Suppressor macrophage treated with lipopolysaccharide for 4 hours (primary cell): ENCODE results near the gene RARA.
"Not testable (repeated sequence)": the region's sequence is repeated elsewhere in the genome, so short reads cannot be mapped to it uniquely, and the experiment has no call there.

Experiments
- DNase-seq: peaks from one replicate; pipeline ENCODE4 v3.0.0-alpha.2; 2020

Gene RARA

DNA sequence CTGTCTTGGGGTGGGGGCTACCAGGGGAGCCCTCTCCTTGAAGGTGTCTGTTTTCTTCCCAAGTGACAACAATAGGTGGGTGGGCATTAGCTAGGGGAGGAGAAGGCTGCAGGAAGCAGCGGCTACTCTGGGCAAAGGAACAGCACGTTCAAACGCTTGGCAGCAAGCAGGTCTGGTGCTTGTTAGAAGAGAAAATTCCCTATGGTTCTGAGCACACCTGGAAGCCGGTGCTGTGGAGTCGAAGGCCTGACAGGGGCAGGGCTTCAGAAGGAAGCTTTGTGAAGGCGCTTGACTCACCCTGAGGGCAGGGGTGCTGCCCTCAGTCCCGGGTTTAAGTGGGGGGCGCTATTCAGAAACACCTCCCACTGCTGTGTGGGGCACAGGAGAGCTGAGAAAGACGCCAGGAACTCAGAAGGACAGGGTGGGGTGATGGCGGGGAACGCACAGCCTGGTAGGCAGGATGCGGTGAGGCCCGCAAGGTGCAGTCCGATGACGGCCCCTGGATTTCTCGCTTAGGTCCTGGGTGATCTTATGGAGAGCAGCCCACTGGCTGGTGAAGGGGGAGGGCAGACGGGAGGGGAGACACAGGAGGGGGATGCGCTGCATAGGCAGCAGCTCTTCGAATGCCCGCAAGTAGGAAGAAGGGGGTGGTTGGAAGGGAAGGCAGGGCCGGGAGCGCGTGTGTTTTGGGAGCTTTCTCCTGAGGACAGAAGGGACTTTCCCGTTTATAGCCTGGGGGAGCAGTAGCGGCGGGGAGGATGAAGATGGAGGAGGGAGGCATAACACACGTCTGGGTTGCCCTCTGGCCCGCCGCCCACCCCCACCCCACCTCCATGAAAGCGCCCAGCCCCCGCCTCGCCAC lies 52.3 kb downstream of the RARA start:
- no peak for DNase-seq

DNA sequence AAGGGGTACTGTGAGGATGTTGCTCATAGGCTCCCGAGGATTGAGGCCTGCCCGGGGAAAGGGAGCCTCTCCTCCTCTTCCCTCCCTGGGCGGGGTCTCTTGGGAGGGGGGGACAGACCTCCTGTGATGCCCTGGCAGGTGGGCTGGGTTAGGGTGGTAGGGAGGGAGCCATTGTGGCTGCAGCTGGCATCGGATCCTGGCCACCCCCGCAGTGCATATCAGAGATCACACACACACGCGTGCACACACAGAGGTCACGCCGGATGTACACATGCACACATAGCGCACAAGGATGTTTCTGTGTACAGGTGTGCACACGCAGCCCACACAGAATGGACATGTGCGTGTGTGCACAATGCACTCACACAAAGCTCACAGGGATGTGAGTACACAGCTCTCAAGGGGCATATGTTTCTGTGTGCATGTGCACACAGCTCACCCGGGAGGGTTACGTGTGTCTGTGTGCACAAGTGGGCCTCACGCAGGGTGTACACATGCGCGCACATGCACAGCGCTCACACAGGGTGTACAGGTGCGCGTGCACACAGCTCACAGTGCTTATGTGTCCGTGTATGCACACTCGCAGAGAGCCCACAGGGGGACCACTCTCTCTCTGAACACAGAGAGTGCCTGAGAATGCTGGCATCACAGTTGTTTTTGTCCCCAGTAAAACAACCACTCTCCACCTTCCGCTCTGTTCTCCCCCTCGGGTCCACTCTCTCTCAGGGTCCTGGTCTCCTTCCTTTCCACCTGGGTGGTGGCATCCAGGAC lies 53.1 kb downstream of the RARA start:
- DNase-seq, result no peak

DNA sequence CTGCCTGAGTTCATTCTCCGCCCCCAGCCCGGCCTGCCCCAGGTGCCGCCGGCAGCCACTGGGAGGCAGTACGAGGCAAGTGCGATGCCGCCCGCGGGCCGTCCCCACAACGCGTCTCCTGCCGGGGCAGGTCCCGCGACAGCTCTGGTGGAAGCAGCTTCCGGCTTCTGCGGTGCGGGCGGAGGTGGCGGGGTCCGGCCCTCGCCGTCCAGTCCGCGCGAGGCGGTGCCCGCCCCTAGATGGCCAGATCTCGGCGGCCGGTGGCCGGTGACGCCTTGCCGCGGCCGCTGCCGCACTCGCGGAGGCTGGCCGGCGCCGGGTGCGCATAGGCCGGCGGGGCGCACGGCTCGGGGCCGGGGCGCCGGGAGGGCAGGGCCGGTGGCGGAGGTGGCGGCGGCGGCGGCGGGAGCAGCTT lies 53.7 kb downstream of the RARA start:
- DNase-seq, result peak; percentile 85

DNA sequence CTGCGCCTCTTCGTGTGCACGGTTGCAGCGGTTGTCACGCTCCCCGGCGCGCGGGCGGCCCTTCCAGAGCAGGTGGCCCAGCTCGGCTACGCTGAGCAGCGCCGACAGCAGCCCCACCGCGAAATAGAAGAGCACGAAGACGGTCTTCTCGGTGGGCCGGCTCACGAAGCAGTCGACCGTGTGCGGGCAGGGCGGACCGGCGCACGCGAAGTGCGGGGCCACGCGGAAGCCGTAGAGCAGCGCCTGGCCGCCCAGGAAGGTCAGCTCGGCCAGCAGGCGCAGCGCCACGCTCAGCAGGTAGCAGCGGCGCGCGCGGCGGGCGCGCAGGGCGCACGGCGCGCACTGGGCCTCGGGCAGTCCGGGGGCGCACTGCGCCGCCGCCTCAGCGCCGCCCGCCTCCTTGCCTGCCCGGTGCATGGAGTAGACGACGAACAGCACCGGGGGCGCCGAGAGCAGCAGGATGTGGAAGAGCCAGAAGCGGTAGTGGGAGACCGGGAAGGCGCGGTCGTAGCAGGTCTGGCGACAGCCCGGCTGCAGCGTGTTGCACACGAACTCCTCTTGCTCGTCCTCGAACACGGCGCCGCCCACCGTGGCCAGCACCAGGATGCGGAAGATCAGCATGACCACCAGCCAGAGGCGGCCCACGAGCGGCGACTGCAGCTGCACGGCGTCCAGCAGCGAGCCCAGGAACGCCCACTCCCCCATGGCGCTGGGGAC lies 54.3 kb downstream of the RARA start:
- peak; percentile 27 for DNase-seq

DNA sequence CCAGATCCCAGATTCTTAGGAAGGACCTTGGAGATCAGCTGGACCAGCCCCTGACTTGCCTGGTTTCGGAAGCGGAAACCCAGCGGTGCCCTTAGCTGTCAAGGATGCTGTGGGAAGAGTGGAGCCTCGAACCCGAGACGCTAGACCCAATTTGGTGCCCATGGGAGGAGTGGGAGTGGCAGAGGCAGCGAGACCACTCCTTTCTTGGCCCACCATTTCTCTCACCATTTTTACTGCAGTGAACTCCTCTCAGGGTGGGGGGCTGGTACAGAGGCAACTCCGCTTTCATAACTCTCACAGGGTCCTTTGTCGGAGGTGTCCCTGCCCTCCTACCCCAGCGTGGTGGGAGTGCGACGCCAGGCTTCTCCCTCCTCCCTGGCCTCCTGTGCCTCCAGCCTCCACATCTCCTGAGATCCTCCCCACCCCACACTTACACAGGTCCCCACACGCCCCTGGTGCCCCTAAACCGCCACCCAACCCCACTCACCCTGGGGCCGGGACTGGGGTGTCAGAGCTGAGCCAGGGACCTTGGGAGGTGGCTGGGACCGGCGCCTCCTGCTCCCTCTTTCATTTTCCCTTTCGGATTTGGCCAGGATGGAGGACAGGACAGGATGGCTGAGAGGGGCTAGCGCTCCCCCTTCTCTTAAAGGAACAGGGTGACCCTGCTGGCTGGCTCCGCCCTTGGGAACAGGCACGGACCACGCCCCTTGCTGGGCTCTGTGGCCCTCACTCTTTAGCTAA lies 55.3 kb downstream of the RARA start, which contains the start of gene GJD3:
Gene GJD3, minus strand, starts transcription at position 617 of the 741 bp plus-strand sequence. CDS start 922 bp downstream, outside the sequence.
- DNase-seq, result no peak

DNA sequence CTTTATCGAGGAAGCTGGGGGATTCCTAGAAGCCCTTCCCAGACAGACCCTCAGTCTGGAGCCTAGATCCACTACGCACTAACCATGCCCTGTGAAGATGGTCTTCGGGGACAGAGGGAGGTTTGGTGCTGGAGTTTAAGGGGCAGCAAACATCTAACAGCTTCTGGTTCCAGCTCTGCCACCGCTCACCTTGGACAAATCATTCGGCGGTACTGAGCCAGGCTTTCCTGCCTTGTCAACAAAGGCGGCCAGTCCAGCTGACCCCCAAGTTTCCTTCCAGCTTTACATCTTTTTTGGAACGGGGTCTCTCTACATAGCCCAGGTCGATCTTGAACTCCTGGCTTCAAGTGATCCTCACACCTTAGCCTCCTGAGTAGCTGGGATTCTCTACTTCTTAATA lies 55.9 kb downstream of the RARA start:
- no peak for DNase-seq

DNA sequence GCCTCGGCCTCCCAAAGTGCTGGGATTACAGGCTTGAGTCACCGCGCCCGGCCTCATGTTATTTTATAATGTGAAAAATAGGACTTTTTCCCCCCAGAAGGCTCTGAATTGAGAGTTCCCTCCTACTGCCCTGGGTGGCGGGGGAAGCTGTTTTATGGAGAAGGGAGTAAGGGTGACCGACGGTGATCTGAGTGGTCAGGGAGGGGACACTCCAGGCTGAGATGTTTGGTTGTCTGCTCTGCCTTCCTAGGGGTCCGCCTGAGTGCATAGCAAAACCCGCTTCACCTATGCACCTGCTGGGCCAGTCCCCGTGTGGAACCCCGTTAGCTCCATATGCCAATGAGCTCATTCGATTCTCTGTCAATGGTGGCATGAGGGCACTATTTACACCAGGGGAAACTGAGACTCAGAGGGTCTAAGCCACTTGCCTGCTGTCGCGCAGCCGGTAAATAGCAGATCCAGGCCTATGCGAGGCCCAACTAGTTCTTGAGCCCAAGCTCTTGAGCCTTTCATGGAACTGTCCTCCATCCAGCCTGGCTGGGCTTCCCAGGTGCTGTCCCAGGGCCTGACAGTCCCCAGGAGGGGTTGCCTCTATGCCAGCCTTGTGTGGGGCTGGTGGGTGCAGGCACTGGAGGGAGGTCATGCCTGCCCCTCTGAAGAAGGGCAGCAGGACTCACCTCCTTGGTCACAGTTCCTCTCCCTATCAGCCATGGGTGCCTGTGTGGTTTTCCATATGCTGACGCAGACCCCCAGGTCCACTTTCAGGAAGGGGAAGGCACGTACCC lies 57.3 kb downstream of the RARA start:
- no peak for DNase-seq

DNA sequence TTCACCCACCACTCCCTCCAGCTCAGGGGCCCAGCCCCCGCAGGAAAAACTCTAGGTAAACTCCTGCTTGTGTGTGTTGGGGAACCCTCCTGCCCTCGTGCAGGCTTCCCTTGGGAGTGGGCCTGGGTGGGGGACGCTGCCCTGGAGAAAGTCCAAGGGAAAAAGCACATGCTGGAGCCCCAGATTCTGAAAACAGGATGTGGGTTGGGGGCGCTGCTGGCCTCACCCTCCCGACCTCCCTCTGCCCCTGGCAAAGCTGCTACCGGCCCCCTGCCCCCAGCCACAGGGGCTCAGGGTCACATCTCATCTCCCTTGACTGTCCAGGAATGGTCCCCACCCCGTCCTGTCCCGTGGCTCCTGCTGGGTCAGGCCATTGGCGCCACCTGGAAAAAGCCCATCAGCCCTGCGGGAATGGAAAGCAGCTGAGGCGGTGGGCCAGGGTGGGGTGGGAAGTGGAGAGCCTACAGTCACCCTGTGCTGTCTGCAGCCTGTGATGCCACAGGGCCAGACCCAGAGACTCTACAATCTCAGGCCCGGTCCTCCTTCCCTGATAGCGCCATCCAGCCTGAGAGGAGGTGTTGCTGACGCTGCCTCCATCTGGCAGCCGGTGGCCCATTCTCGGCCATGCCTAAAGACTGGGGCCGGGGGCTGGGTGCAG lies 58.0 kb downstream of the RARA start:
- no peak for DNase-seq

DNA sequence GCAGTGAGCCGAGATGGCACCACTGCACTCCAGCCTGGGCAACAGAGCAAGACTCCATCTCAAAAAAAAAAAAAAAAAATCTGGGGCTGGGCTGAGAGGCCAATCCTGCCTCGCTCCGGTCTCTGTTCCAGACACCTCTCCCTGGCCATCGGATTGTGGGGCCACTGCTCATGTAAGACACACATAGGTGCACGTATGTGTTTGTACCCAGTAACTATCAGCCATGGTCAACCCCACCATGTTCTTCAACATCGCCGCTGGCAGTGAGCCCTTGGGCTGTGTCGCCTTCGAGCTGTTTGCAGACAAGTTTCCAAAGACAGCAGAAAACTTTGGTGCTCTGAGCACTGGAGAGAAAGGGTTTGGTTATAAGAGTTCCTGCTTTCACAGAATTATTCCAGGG lies 58.7 kb downstream of the RARA start:
- not testable (repeated sequence) for DNase-seq

DNA sequence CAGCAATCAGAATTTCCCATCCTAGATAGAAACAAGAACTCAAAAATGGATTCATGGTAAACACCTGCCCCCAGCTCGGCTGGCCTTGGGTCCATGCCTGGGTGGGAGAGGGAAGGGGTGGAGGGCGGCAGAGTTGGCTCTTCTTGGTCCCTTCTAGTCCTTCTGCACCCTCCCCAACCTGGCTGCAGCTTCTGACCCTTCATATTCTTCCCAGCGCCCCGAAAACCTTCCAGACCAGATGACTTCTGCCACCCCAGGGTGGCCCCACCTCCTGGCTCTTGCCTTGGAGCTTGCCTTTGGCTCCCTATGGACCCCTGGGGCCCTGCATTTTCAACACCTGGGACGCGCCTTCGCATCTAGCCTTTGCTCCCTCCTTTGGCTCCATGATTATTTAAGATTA lies 60.9 kb downstream of the RARA start:
- DNase-seq, result no peak

DNA sequence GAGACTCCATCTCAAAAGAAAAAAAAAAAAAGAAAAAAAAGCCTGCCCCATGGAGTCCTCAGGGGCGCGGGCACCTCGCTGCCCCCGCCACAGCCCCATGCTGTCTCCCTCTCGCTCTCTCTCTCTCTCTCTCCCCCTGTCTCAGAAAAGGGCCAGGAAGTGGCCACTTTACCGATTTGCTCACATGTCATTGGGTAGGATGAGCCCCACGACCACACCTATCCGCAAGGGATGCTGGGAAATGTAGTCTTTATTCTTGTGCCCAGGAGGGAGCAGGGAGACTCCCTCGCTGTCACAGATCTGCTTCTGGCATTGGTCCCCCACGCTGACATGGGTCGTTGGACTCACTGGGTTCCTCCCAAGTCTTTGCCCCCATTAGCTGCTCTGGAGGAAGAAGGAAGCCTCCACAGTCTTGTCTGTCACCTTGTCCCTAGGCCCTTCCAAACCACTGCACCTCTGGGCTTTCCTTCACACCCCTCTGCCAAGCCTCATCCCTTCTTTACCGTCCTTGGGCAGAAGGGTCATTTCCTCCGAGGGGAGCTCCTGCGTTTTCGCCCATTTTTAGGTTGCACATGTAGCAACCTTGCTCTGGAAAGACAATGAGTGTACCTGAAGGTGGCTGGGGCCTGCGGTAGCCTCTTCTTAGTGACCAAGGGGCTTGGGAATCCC lies 62.4 kb downstream of the RARA start:
- DNase-seq, result no peak

DNA sequence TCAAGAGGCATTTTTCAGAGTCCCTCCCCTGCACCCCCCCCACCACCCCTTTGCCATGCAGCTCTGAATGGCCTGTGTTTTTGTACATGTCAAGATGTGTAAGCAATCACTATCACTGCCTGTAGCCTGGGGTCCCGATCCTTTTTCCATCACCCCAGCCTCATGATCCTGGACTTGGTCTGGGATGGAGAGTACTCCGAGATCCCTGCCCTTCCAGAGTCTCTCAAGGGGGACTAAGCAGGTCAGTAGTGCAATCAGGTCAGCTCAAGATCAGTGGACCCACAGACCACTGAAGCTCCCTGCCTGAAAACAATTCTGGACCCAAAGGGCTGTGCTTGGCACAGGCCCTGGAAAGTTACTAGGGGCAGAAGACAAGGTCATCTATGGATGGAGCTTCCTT lies 63.1 kb downstream of the RARA start:
- no peak for DNase-seq

DNA sequence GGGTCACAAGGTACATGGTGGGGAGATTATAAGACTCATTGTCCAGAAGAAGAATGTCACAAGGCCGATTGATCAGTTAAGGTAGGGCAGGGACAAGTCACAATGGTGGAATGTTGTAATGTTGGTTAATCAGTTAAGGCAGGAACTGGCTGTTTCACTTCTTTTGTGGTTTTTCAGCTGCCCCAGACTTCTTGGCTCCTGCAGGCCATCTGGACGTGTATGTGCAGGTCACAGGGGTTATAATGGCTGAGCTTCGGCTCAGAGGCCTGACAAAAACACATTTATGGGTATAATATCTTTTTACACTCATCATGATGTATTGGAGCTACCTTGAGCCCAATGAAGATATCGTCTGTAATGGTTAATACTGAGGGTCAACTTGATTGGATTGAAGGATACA lies 63.7 kb downstream of the RARA start:
- DNase-seq, result peak; percentile 12

DNA sequence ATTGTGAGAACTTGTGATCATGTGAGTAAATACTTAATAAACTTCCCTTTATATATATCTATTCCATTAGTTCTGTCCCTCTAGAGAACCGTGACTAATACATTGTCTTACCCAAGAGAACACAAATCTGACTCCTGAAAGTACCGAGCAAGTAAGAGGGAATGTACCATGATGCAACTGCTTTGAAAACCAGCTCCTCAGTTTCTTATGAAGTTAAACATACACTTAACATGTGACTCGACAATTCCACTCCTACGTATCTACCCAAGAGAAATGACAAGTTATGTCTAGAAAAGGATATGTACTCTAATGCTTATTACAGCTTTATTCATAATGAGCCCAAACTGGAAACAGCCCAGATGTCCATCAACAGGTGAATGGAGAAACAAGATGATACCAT lies 64.3 kb downstream of the RARA start:
- DNase-seq, result peak; percentile 94

DNA sequence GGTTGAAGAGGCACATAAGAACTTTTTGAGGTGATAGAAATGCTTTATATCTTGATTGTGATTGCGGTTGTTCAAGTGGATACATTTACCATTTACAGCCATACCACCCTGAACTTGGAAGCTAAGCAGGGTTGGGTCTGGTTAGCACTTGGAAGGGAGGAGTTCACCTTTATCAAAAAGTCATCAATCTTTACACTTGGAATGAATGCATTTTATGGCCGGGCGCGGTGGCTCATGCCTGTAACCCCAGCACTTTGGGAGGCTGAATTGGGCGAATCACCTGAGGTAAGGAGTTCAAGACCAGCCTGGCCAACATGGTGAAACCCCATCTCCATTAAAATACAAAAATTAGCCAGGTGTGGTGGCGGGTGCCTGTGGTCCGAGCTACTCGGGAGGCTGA lies 65.0 kb downstream of the RARA start:
- DNase-seq, result no peak

DNA sequence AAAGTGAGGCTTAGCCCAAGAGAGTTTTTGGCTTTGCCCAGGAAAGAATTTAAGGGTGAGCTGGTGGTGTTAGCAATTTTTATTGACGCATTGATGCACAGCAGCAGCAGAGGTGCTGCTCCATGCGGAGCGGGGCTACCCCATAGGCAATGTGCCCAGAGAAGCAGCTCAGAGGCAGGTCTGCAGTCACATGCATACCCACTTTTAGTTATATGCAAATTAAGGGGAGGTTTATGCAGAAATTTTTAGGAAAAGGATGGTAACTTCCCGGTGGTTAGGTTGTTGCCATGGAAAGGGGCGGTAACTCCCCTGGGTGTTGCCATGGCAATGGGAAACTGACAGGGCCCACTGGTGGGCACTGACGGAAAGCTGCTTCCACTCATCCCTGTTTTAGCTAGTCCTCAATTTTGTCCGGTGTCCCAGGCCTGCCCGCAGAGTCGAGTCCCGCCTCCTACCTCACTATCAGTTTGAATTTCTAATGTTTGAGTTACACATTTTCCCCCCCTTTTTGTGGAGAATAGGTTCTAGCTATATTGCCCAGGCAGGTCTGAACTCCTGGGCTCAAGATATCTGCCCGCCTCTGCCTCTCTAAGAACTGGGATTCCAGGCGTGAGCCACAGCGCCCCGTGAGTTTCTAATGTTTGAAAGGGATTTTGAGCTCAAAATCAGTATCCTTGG lies 66.0 kb downstream of the RARA start:
- DNase-seq, result no peak

DNA sequence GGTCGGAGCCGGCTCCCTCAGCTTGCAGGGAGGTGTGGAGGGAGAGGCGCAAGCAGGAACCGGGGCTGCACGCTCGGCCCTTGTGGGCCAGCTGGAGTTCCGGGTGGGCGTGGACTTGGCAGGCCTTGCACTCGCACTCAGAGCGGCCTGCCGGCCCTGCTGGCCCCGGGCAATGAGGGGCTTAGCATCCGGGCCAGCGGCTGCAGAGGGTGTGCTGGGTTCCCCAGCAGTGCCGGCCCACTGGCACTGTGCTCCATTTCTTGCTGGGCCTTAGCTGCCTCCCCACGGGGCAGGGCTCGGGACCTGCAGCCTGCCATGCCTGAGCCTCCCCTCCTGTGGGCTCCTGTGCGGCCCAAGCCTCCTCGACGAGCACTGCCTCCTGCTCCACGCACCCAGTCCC lies 66.8 kb downstream of the RARA start:
- DNase-seq, result not testable (repeated sequence)

DNA sequence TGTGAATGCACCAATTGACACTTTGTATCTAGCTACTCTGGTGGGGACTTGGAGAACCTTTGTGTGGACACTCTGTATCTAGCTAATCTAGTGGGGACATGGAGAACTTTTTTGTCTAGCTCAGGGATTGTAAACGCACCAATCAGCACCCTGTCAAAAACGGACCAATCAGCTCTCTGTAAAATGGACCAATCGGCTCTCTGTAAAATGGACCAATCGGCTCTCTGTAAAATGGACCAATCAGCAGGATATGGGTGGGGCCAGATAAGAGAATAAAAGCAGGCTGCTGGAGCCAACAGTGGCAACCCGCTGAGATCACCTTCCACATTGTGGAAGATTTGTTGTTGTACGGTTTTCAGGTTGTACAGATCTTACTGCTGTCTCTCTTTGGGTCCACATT lies 67.6 kb downstream of the RARA start:
- not testable (repeated sequence) for DNase-seq

DNA sequence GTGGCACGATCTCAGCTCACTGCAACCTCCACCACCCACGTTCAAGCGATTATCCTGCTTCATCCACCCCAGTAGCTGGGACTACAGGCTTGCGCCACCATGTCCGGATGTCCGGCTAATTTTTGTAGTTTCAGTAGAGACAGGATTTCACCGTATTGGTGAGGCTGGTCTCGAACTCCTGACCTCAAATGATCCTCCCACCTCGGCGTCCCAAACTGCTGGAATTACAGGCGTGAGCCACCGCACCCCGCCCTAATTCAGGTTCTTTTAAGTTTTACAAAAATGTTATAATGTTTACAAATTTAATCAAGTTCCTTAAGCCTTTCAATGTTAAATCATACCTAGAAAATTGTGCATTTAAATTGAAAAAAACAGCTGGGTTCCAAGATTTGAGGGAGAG lies 68.9 kb downstream of the RARA start:
- no peak for DNase-seq

DNA sequence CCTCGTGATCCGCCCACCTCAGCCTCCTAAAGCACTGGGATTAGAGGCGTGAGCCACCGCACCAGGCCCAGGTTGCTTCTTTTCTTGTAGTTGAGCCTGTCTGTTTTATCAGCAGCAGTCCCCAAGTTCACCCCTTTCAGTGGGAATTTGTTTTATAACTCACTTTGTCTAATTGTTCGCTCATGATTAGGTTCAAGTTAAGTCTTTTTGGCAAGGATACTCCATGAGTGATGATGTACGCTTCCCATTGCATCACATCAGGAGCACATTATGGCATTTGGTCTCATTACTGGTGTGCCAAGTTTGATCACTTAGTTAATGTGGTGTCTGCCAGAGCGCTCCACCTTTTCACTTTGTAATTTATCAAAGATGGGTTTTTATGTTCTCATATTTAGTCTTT lies 70.0 kb downstream of the RARA start:
- DNase-seq, result no peak
